Karpas-422 (cell line): ENCODE measurements around the gene MAIP1. TPM values are rescaled to one million over a fixed set of nuclear protein-coding genes. Genes with fewer than 3 reads are reported as not detected.

Experiments
- DNase-seq: peaks from one replicate; pipeline ENCODE4 v3.0.0-alpha.2; 2015
- H2AFZ ChIP-seq: fragments of 200-600 bp; sonication (generic); 2 replicates; pipeline ENCODE4 v1.6.1; 2014; ENCODE audit warnings: antibody characterized with exemption, low read length, mixed read lengths
- H3K27ac ChIP-seq: fragments of 200-600 bp; sonication (generic); 2 replicates; pipeline ENCODE4 v1.5.1; 2014; ENCODE audit warnings: mild to moderate bottlenecking, low read length, moderate library complexity
- H3K27me3 ChIP-seq: fragments of 200-600 bp; sonication (generic); 2 replicates; pipeline ENCODE4 v1.6.1; 2014; ENCODE audit warnings: low read length, mixed read lengths
- H3K36me3 ChIP-seq: fragments of 200-600 bp; sonication (generic); 2 replicates; pipeline ENCODE4 v1.6.1; 2014; ENCODE audit warnings: low read length, mixed read lengths; ENCODE audit not compliant: insufficient read depth
- H3K4me1 ChIP-seq: fragments of 200-600 bp; sonication (generic); 2 replicates; pipeline ENCODE4 v1.6.1; 2014; ENCODE audit warnings: mild to moderate bottlenecking, low read length, mixed read lengths
- H3K4me2 ChIP-seq: fragments of 200-600 bp; sonication (generic); 2 replicates; pipeline ENCODE4 v1.6.1; 2014; ENCODE audit warnings: low read length, low read depth, mild to moderate bottlenecking; ENCODE audit not compliant: poor library complexity, severe bottlenecking
- H3K4me3 ChIP-seq: fragments of 200-600 bp; sonication (generic); 2 replicates; pipeline ENCODE4 v1.5.1; 2014; ENCODE audit warnings: mild to moderate bottlenecking, antibody characterized with exemption, low read length, mixed read lengths
- H3K79me2 ChIP-seq: fragments of 200-600 bp; sonication (generic); 2 replicates; pipeline ENCODE4 v1.6.1; 2014; ENCODE audit warnings: mild to moderate bottlenecking, low read length, mixed read lengths
- H3K9ac ChIP-seq: fragments of 200-600 bp; sonication (generic); 2 replicates; pipeline ENCODE4 v1.6.0; 2014; ENCODE audit warnings: low read length
- H3K9me2 ChIP-seq: fragments of 200-600 bp; sonication (generic), shearing (Covaris generic); replicated peaks from 2 replicates; pipeline ENCODE4 v1.6.0; 2014; ENCODE audit warnings: mild to moderate bottlenecking, low read length, moderate library complexity; ENCODE audit not compliant: insufficient read depth
- H3K9me3 ChIP-seq: fragments of 300-700, 200-600 bp; sonication (generic); 2 replicates; pipeline ENCODE4 v1.6.1; 2014; ENCODE audit warnings: low read length, mixed read lengths
- H4K20me1 ChIP-seq: fragments of 200-600 bp; sonication (generic); 2 replicates; pipeline ENCODE4 v1.6.1; 2014; ENCODE audit warnings: mild to moderate bottlenecking, antibody characterized with exemption, low read length, low read depth; ENCODE audit not compliant: insufficient read depth
- total RNA-seq: library from RNA; depleted of rRNA; stranded (reverse); fragments of >200 nt; shearing (Covaris generic); gene quantifications from 2 replicates; pipeline ENCODE4 v1.2.3, GENCODE V29; 2014; ENCODE audit warnings: low replicate concordance

The MAIP1 gene
- total RNA-seq, 1 experiment from 2014 or later = 26.9 TPM

DNA sequence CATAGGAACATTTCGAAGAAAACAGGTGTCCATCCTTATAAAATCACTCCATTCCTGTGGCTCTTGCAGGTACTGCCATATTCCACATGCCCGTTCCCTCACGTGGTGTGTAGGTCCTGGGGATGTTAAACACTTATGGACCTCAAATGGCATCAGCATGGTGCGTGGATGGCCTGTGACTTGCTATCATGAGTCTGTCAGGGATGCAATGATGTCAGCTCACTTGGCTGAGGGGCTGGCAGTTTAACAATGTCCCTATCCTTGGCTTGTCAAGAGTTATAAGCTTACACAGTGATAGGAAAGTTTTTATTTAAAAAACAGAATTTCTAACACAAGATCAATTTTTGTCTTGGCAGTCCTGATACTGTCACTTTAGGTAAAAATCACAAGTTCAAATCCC is 28.8 kb downstream of the MAIP1 start:
- Histone ChIP-seq H3K36me3 (no peaks in the 10 kb centered on the region), H3K4me2 (no peak overlapping the region), H2AFZ (no peak overlapping the region), H3K4me1 (no peaks in the 10 kb centered on the region), H3K9me2 (no peaks in the 10 kb centered on the region), H3K9ac (no peak overlapping the region), H4K20me1 (no peaks in the 10 kb centered on the region), H3K4me3 (no peak overlapping the region), H3K27me3 (no peaks in the 10 kb centered on the region), H3K27ac (no peak overlapping the region), H3K79me2 (no peaks in the 10 kb centered on the region), H3K9me3 (no peaks in the 10 kb centered on the region)
- DNase-seq = no peak

- no peaks in the 10 kb centered on the region for H3K9me2 ChIP-seq
- no peaks in the 10 kb centered on the region for H3K36me3 ChIP-seq
- H3K9me3 ChIP-seq = no peaks in the 10 kb centered on the region
- H3K4me1 ChIP-seq = no peaks in the 10 kb centered on the region
- no peak overlapping the region for H3K9ac ChIP-seq
- H3K4me2 ChIP-seq = no peak overlapping the region
- no peaks in the 10 kb centered on the region for H3K27me3 ChIP-seq
- H2AFZ ChIP-seq = no peak overlapping the region
- no peaks in the 10 kb centered on the region for H4K20me1 ChIP-seq
- no peak for DNase-seq
- no peaks in the 10 kb centered on the region for H3K79me2 ChIP-seq
- no peak overlapping the region for H3K27ac ChIP-seq
- H3K4me3 ChIP-seq = no peak overlapping the region
Measured at GRCh38 chr2:199984755-199985154, 29.4 kb downstream of the MAIP1 start.

GRCh38 chr2:199985625-199986207 is 30.3 kb downstream of the MAIP1 start:
- no peaks in the 10 kb centered on the region for H4K20me1 ChIP-seq
- no peaks in the 10 kb centered on the region for H3K27me3 ChIP-seq
- peak overlapping the region; percentile 96 for H2AFZ ChIP-seq
- no peaks in the 10 kb centered on the region for H3K9me3 ChIP-seq
- no peaks in the 10 kb centered on the region for H3K9me2 ChIP-seq
- no peaks in the 10 kb centered on the region for H3K36me3 ChIP-seq
- no peak overlapping the region for H3K4me2 ChIP-seq
- peak; percentile 92 for DNase-seq
- no peak overlapping the region for H3K4me3 ChIP-seq
- H3K79me2 ChIP-seq = no peaks in the 10 kb centered on the region
- H3K4me1 ChIP-seq = no peaks in the 10 kb centered on the region
- H3K27ac ChIP-seq = no peak overlapping the region
- H3K9ac ChIP-seq = no peak overlapping the region

DNA sequence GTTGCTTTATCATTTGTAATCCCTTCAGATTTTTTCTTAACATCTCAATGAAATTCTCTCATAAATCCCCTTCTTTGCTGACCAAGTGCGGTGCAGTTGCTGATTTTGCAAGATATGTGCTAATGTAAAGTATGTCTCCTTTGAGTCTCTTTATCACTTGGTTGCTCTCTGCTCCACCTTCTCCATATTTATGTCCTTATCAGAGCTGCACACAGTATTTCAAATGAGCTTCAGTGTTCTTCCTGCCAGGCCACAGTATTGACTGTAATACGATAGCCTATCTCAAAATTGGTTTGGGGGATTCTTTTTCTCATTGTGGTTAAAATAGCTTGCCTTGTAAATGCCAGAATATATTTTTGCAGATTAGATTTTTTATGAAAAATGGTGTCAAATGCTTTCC is 32.2 kb downstream of the MAIP1 start:
- Histone ChIP-seq H3K9ac (no peak overlapping the region), H3K4me1 (no peaks in the 10 kb centered on the region), H3K36me3 (no peaks in the 10 kb centered on the region), H3K79me2 (no peaks in the 10 kb centered on the region), H3K4me3 (no peak overlapping the region), H3K27ac (no peak overlapping the region), H3K9me2 (no peaks in the 10 kb centered on the region), H3K4me2 (no peak overlapping the region), H3K27me3 (no peaks in the 10 kb centered on the region), H4K20me1 (no peaks in the 10 kb centered on the region), H2AFZ (no peak overlapping the region), H3K9me3 (no peaks in the 10 kb centered on the region)
- no peak for DNase-seq

GRCh38 chr2:199988151-199988550 is 32.8 kb downstream of the MAIP1 start:
- H3K27ac ChIP-seq = no peak overlapping the region
- no peak overlapping the region for H2AFZ ChIP-seq
- no peak overlapping the region for H3K9ac ChIP-seq
- H3K4me2 ChIP-seq = no peak overlapping the region
- DNase-seq = no peak
- H3K4me1 ChIP-seq = no peaks in the 10 kb centered on the region
- H3K4me3 ChIP-seq = no peak overlapping the region
- no peaks in the 10 kb centered on the region for H4K20me1 ChIP-seq
- H3K9me2 ChIP-seq = no peaks in the 10 kb centered on the region
- H3K27me3 ChIP-seq = no peaks in the 10 kb centered on the region
- H3K36me3 ChIP-seq = no peaks in the 10 kb centered on the region
- H3K79me2 ChIP-seq = no peaks in the 10 kb centered on the region
- no peaks in the 10 kb centered on the region for H3K9me3 ChIP-seq

DNA sequence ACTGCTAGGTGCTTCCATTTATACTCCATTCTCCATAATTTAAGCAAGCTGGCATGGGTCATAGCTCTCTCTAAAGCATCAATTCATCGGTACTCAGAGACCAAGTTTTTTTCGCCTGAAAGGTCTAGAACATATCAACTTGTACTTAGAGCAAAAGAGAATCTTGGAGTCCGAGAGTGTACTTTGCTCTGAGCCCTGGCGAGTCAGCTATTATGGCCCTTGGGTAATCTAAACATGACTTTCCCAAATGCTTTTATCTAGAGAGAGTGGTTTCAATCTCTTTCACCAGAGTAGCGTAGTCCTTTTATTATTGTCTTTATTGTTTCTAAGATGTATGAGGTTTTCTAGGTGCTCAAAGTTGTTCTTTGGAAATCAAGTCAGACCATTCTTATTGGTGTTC is 34.4 kb downstream of the MAIP1 start:
- H3K9me3 ChIP-seq = no peaks in the 10 kb centered on the region
- H3K9ac ChIP-seq = no peak overlapping the region
- no peaks in the 10 kb centered on the region for H3K9me2 ChIP-seq
- no peak overlapping the region for H3K4me2 ChIP-seq
- H3K36me3 ChIP-seq = no peaks in the 10 kb centered on the region
- no peak overlapping the region for H3K27ac ChIP-seq
- no peak for DNase-seq
- no peaks in the 10 kb centered on the region for H3K27me3 ChIP-seq
- H2AFZ ChIP-seq = no peak overlapping the region
- H3K79me2 ChIP-seq = no peaks in the 10 kb centered on the region
- no peaks in the 10 kb centered on the region for H3K4me1 ChIP-seq
- H4K20me1 ChIP-seq = no peaks in the 10 kb centered on the region
- H3K4me3 ChIP-seq = no peak overlapping the region

DNA sequence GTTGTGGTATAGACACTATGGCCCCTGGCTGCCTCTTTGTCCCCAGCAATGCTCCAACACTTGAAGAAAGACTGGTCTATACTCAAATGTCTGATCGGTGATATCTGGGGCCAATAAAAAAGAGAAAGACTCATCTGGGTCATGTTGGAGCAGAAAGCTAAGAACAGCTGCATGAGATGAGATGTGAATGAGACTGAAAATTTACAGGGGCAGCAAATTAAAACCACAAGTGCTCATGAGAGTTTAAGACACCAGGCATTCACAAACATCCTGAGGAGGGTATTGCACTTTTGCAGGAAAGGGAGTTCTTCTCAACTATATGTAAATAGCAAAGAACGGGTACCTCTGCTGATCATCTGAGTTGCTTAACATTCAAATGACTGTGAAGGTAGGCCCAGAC is 36.3 kb downstream of the MAIP1 start:
- H4K20me1 ChIP-seq = no peaks in the 10 kb centered on the region
- DNase-seq = no peak
- H3K79me2 ChIP-seq = no peaks in the 10 kb centered on the region
- H2AFZ ChIP-seq = no peak overlapping the region
- H3K27me3 ChIP-seq = no peaks in the 10 kb centered on the region
- no peaks in the 10 kb centered on the region for H3K9me2 ChIP-seq
- H3K27ac ChIP-seq = no peak overlapping the region
- H3K4me1 ChIP-seq = no peaks in the 10 kb centered on the region
- no peak overlapping the region for H3K9ac ChIP-seq
- no peak overlapping the region for H3K4me3 ChIP-seq
- no peaks in the 10 kb centered on the region for H3K36me3 ChIP-seq
- no peaks in the 10 kb centered on the region for H3K9me3 ChIP-seq
- H3K4me2 ChIP-seq = no peak overlapping the region

DNA sequence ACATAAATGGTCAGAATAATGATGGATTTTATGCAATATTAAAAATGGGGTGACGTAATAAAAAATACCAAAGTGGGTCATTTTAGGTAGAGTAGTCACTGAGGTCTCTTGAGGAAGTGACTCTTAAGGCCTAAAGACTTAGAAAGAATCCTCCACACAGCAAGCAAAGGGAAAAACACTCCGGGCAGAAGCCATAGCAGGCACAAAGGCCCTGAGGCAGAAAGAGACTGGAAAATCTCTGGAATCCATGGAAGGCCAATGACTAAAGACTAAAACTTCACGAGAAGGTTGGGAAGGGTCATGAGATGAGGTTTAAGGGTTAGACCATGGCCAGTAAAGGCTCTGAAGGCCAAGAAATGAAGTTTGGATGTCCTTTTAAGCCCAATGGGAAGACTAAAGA is 36.9 kb downstream of the MAIP1 start:
- Histone ChIP-seq H3K4me1 (no peaks in the 10 kb centered on the region), H3K9me2 (no peaks in the 10 kb centered on the region), H3K4me2 (no peak overlapping the region), H4K20me1 (no peaks in the 10 kb centered on the region), H3K9ac (no peak overlapping the region), H3K9me3 (no peaks in the 10 kb centered on the region), H3K27ac (no peak overlapping the region), H3K27me3 (no peaks in the 10 kb centered on the region), H2AFZ (no peak overlapping the region), H3K4me3 (no peak overlapping the region), H3K79me2 (no peaks in the 10 kb centered on the region), H3K36me3 (no peaks in the 10 kb centered on the region)
- no peak for DNase-seq

- no peak for DNase-seq
- no peak overlapping the region for H2AFZ ChIP-seq
- no peaks in the 10 kb centered on the region for H3K4me1 ChIP-seq
- no peaks in the 10 kb centered on the region for H4K20me1 ChIP-seq
- H3K9me2 ChIP-seq = no peaks in the 10 kb centered on the region
- H3K4me3 ChIP-seq = no peak overlapping the region
- H3K27ac ChIP-seq = no peak overlapping the region
- no peaks in the 10 kb centered on the region for H3K79me2 ChIP-seq
- no peaks in the 10 kb centered on the region for H3K36me3 ChIP-seq
- H3K9me3 ChIP-seq = no peaks in the 10 kb centered on the region
- no peak overlapping the region for H3K4me2 ChIP-seq
- H3K27me3 ChIP-seq = no peaks in the 10 kb centered on the region
- H3K9ac ChIP-seq = no peak overlapping the region
Measured at GRCh38 chr2:199994371-199994770, 39.0 kb downstream of the MAIP1 start.
